IMR-90 (cell line): ENCODE results near the gene SLC15A1. TPM values are rescaled to one million over a fixed set of nuclear protein-coding genes. Genes with fewer than 3 reads are reported as not detected.

Source experiments
- ATAC-seq: fragments of 200-7000 bp; cut with Tn5 transposase; 2 replicates; pipeline ENCODE4 v1.9.1; 2020; ENCODE audit warnings: low read depth, mild to moderate bottlenecking, moderate library complexity
- BruUV-seq: library from RNA; stranded (reverse); fragments of 400-500 nt; replicated peaks from 2 replicates; lab custom pipeline; 2021; lab: Mats Ljungman, UMichigan
- CTCF ChIA-PET: fragments of 300-600 bp; formaldehyde crosslinking; extraction: SDS; loops from one replicate; lab custom pipeline; 2021; ENCODE audit warnings: antibody characterized with exemption; lab: Yijun Ruan, JAX
- POLR2A ChIA-PET: fragments of 300-600 bp; sonication (Branson Sonifier 250); formaldehyde crosslinking; loops from one replicate; lab custom pipeline; 2022; ENCODE audit warnings: antibody characterized with exemption; ENCODE audit not compliant: unreplicated experiment; lab: Charles Lee
- DNase-seq: peaks from one replicate; pipeline ENCODE4 v3.0.0; 2013
- H2AFZ ChIP-seq: replicated peaks from 2 replicates; pipeline ENCODE3; 2013; ENCODE audit warnings: low read length, mild to moderate bottlenecking; ENCODE audit not compliant: poor library complexity
- H2AK5ac ChIP-seq: 2 replicates; pipeline ENCODE4 v1.6.1; 2013; ENCODE audit warnings: low read depth, low read length, inconsistent platforms
- H2AK9ac ChIP-seq: replicated peaks from 2 replicates; pipeline ENCODE3; 2013; ENCODE audit warnings: mild to moderate bottlenecking, low read depth, low read length, moderate library complexity; ENCODE audit not compliant: poor library complexity
- H2BK120ac ChIP-seq: 2 replicates; pipeline ENCODE4 v1.6.1; 2013; ENCODE audit warnings: low read depth, low read length, inconsistent platforms
- H2BK15ac ChIP-seq: 3 replicates; pipeline ENCODE4 v1.6.1; 2013; ENCODE audit warnings: low read depth, low read length, inconsistent platforms
- H2BK20ac ChIP-seq: 2 replicates; pipeline ENCODE4 v1.6.1; 2013; ENCODE audit warnings: low read depth, mild to moderate bottlenecking, inconsistent platforms, low read length, moderate library complexity
- H2BK5ac ChIP-seq: 2 replicates; pipeline ENCODE4 v1.6.1; 2013; ENCODE audit warnings: mild to moderate bottlenecking, low read depth, low read length, inconsistent platforms; ENCODE audit not compliant: poor library complexity, severe bottlenecking
- H3K14ac ChIP-seq: replicated peaks from 2 replicates; pipeline ENCODE4 v1.6.1; 2013; ENCODE audit warnings: low read depth, low read length, inconsistent platforms
- H3K18ac ChIP-seq: 2 replicates; pipeline ENCODE4 v1.6.1; 2013; ENCODE audit warnings: low read depth, low read length, control low read depth
- H3K23ac ChIP-seq: 2 replicates; pipeline ENCODE4 v1.6.1; 2013; ENCODE audit warnings: low read depth, low read length, inconsistent platforms
- H3K27ac ChIP-seq: 2 replicates; pipeline ENCODE4 v1.5.1; 2013; ENCODE audit warnings: mild to moderate bottlenecking, control low read depth, low read length; ENCODE audit not compliant: insufficient read depth
- H3K27me3 ChIP-seq: 2 replicates; pipeline ENCODE4 v1.6.1; 2013; ENCODE audit warnings: low read length; ENCODE audit not compliant: control insufficient read depth, insufficient read depth
- H3K36me3 ChIP-seq: 2 replicates; pipeline ENCODE4 v1.6.1; 2013; ENCODE audit warnings: low read length, mixed read lengths; ENCODE audit not compliant: control insufficient read depth, insufficient read depth
- H3K4ac ChIP-seq: 2 replicates; pipeline ENCODE4 v1.6.1; 2013; ENCODE audit warnings: low read depth, low read length, inconsistent platforms
- H3K4me1 ChIP-seq: 2 replicates; pipeline ENCODE4 v1.6.1; 2013; ENCODE audit warnings: low read length, mixed read lengths; ENCODE audit not compliant: control insufficient read depth, insufficient read depth
- H3K4me2 ChIP-seq: 2 replicates; pipeline ENCODE4 v1.6.1; 2013; ENCODE audit warnings: low read depth, mild to moderate bottlenecking, control low read depth, low read length, moderate library complexity
- H3K4me3 ChIP-seq: 2 replicates; pipeline ENCODE4 v1.5.1; 2013; ENCODE audit warnings: low read depth, mild to moderate bottlenecking, control low read depth, low read length, moderate library complexity; ENCODE audit not compliant: insufficient read depth
- H3K56ac ChIP-seq: 2 replicates; pipeline ENCODE4 v1.6.1; 2013; ENCODE audit warnings: low read length, inconsistent platforms; ENCODE audit not compliant: insufficient read depth; ENCODE audit errors: extremely low read depth
- H3K79me1 ChIP-seq, 2 experiments: 2 replicates each; pipeline ENCODE4 v1.6.1; 2013; ENCODE audit warnings: low read length in 2 of 2, inconsistent platforms in 1 of 2, low read depth in 1 of 2
- H3K9ac ChIP-seq: 2 replicates; pipeline ENCODE4 v1.6.1; 2013; ENCODE audit warnings: low read depth, low read length, control low read depth
- H3K9me1 ChIP-seq: 2 replicates; pipeline ENCODE4 v1.6.1; 2013; ENCODE audit warnings: low read length, inconsistent platforms; ENCODE audit not compliant: insufficient read depth
- H3K9me3 ChIP-seq: 2 replicates; pipeline ENCODE4 v1.6.1; 2013; ENCODE audit warnings: low read length; ENCODE audit not compliant: control insufficient read depth, insufficient read depth
- H4K20me1 ChIP-seq: 2 replicates; pipeline ENCODE4 v1.6.1; 2013; ENCODE audit warnings: low read length, inconsistent platforms; ENCODE audit not compliant: insufficient read depth
- H4K5ac ChIP-seq: 2 replicates; pipeline ENCODE4 v1.6.1; 2013; ENCODE audit warnings: mild to moderate bottlenecking, low read depth, low read length, control low read depth
- H4K8ac ChIP-seq, 2 experiments: 2 replicates each; pipeline ENCODE4 v1.6.1; 2013; ENCODE audit warnings: low read depth in 2 of 2, low read length in 2 of 2, control low read depth in 1 of 2, inconsistent platforms in 1 of 2
- H4K91ac ChIP-seq: 2 replicates; pipeline ENCODE4 v1.6.1; 2013; ENCODE audit warnings: low read depth, low read length, inconsistent platforms; ENCODE audit not compliant: insufficient read depth
- BHLHE40 ChIP-seq: fragments of 150-350 bp; IDR thresholded peaks from 2 replicates; pipeline ENCODE4 v1.6.1; 2016; ENCODE audit warnings: mild to moderate bottlenecking, low read depth, low read length
- MAFK ChIP-seq: IDR thresholded peaks from 2 replicates; pipeline ENCODE4 v1.6.1; 2012; ENCODE audit warnings: low read depth, low read length, improper control_type of control experiment
- NFE2L2 ChIP-seq: fragments of 150-350 bp; IDR thresholded peaks from 2 replicates; pipeline ENCODE4 v1.6.1; 2016; ENCODE audit warnings: low read depth, mild to moderate bottlenecking, low read length
- POLR2A ChIP-seq: IDR thresholded peaks from 2 replicates; pipeline ENCODE4 v1.6.1; 2012; ENCODE audit warnings: mild to moderate bottlenecking, low read depth, low read length
- RAD21 ChIP-seq: IDR thresholded peaks from 2 replicates; pipeline ENCODE4 v1.6.1; 2012; ENCODE audit warnings: low read length, improper control_type of control experiment
- WGBS, 2 experiments: methylation state at CpG; one replicate each; pipeline versions ENCODE4 v1.1.5 to v1.1.7; 2013; ENCODE audit warnings: missing lambda C conversion rate in 2 of 2; ENCODE audit not compliant: insufficient read length in 1 of 2; ENCODE audit errors: extremely low coverage in 2 of 2; 5-methylcytosine and 5-hydroxymethylcytosine counted together
- dilution Hi-C: fragments of 300-500 bp; cut with HindIII; formaldehyde crosslinking; loops from one replicate; pipeline ENCODE4 v1.14.3; 2018; ENCODE audit warnings: low sequenced_read_pairs; ENCODE audit not compliant: unreplicated experiment
- in situ Hi-C: fragments of 300-500 bp; cut with MboI; formaldehyde crosslinking; loops from 3 replicates; pipeline ENCODE4 v1.14.3; 2019; ENCODE audit warnings: low sequenced_read_pairs, inconsistent platforms, mixed read lengths
- intact Hi-C: fragments of 100-400 bp; cut with micrococcal nuclease; formaldehyde crosslinking; loops from 2 replicates; pipeline ENCODE4 v1.10.0; 2022
- polyA plus RNA-seq, 3 experiments: library from polyadenylated mRNA; depleted of rRNA; stranded (reverse); fragments of >200 nt; gene quantifications; 2 replicates each; pipeline ENCODE4 v1.2.3, GENCODE V29; 2012; ENCODE audit warnings: low replicate concordance in 1 of 3
- total RNA-seq: library from RNA; depleted of rRNA; stranded (reverse); fragments of >200 nt; gene quantifications from 2 replicates; pipeline ENCODE4 v1.2.3, GENCODE V29; 2012
- TF ChIP-seq, protein P1 (sequence below): conservative IDR thresholded peaks from 2 replicates; pipeline ENCODE4 v1.5.1; 2012; ENCODE audit warnings: mild to moderate bottlenecking, low read depth, low read length, improper control_type of control experiment

Gene SLC15A1
- total and polyA plus RNA-seq, 2 of the 4 experiments (the other 2 are of a cell fraction) = not detected

- no peaks in the 10 kb centered on the region for H4K20me1 ChIP-seq
- peaks cover 5% of the 10 kb centered on the region for H3K9me3 ChIP-seq
- no peaks in the 10 kb centered on the region; the same call in 1 of the 2 replicates for H3K9me1 ChIP-seq
- no peak overlapping the region for H2BK5ac ChIP-seq
- WGBS, 2 experiments = 17% methylated on average over 1 of the region's 2 CpGs; no CpG with 5 or more reads in 1 of the 2 experiments
- H2BK120ac ChIP-seq = no peak overlapping the region
- H3K27ac ChIP-seq = no peak overlapping the region
- DNase-seq (no peak), ATAC-seq (no peak)
- H3K18ac ChIP-seq = no peak overlapping the region
- POLR2A ChIA-PET = interaction anchor here (0.6 kb wide), 1 partner anchor 61 kb away, joined by 10 read pairs; no protein-coding TSS in a partner anchor
- H3K23ac ChIP-seq = no peak overlapping the region
- peaks cover 8% of the 10 kb centered on the region for H3K27me3 ChIP-seq
- H2BK20ac ChIP-seq = no peak overlapping the region
- H3K14ac ChIP-seq = no peak overlapping the region
- intact Hi-C loops (no loop called here), dilution Hi-C loops (no loop called here), in situ Hi-C loops (no loop called here)
- H3K56ac ChIP-seq = no peak overlapping the region
- H3K79me1 ChIP-seq = no peaks in the 10 kb centered on the region
- H3K4me3 ChIP-seq = no peak overlapping the region
- no peak overlapping the region for H3K4me2 ChIP-seq
- H4K91ac ChIP-seq = no peak overlapping the region
- no peak overlapping the region for H4K8ac ChIP-seq
- no peak overlapping the region for H2AK9ac ChIP-seq
- BruUV-seq = no TSS peak
- H3K4ac ChIP-seq = no peak overlapping the region
- no peak overlapping the region for H3K9ac ChIP-seq
- H3K4me1 ChIP-seq = no peaks in the 10 kb centered on the region
- H2BK15ac ChIP-seq = no peak overlapping the region
- H4K5ac ChIP-seq = no peak overlapping the region
- H3K36me3 ChIP-seq = no peaks in the 10 kb centered on the region
- TF ChIP-seq POLR2A = no peak
- no peak for TF ChIP-seq RAD21
- TF ChIP-seq NFE2L2 = no peak
- TF ChIP-seq, protein P1, sequence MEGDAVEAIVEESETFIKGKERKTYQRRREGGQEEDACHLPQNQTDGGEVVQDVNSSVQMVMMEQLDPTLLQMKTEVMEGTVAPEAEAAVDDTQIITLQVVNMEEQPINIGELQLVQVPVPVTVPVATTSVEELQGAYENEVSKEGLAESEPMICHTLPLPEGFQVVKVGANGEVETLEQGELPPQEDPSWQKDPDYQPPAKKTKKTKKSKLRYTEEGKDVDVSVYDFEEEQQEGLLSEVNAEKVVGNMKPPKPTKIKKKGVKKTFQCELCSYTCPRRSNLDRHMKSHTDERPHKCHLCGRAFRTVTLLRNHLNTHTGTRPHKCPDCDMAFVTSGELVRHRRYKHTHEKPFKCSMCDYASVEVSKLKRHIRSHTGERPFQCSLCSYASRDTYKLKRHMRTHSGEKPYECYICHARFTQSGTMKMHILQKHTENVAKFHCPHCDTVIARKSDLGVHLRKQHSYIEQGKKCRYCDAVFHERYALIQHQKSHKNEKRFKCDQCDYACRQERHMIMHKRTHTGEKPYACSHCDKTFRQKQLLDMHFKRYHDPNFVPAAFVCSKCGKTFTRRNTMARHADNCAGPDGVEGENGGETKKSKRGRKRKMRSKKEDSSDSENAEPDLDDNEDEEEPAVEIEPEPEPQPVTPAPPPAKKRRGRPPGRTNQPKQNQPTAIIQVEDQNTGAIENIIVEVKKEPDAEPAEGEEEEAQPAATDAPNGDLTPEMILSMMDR = no peak
- no peak for TF ChIP-seq MAFK
- no peak for TF ChIP-seq BHLHE40
- no peak overlapping the region for H2AK5ac ChIP-seq
- no peak overlapping the region for H2AFZ ChIP-seq
- CTCF ChIA-PET = no interaction called here
These were observed 9.1 kb downstream of the SLC15A1 start for GRCh38 chr13:98743377-98743776.
